Panc1 (cell line): ENCODE measurements around the gene NCOA3. TPM values are rescaled to one million over a fixed set of nuclear protein-coding genes. Genes with fewer than 3 reads are reported as not detected.

Experiments used
- ATAC-seq: fragments of 200-7000 bp; cut with Tn5 transposase; 2 replicates; pipeline ENCODE4 v1.9.1; 2020; ENCODE audit warnings: mild to moderate bottlenecking, moderate library complexity
- BruUV-seq: library from RNA; stranded (reverse); fragments of 400-500 nt; replicated peaks from 2 replicates; lab custom pipeline; 2021; lab: Mats Ljungman, UMichigan
- CTCF ChIA-PET: fragments of 300-600 bp; sonication (Branson Sonifier 250); formaldehyde crosslinking; loops from one replicate; lab custom pipeline; 2022; ENCODE audit warnings: antibody characterized with exemption; lab: Charles Lee
- POLR2A ChIA-PET: fragments of 300-600 bp; sonication (Branson Sonifier 250); formaldehyde crosslinking; loops from one replicate; lab custom pipeline; 2022; ENCODE audit warnings: antibody characterized with exemption; lab: Charles Lee
- DNase-seq: peaks from one replicate; pipeline ENCODE4 v3.0.0-alpha.2; 2010; ENCODE audit warnings: low read depth, low spot score
- H3K27ac ChIP-seq: 2 replicates; pipeline ENCODE4 v1.5.1; 2011; ENCODE audit warnings: mild to moderate bottlenecking, low read length, inconsistent platforms
- H3K27me3 ChIP-seq: fragments of 200-500 bp; sonication (Bioruptor generic); 2 replicates; pipeline ENCODE4 v1.6.0; 2014; ENCODE audit warnings: low read length, inconsistent platforms; ENCODE audit not compliant: control insufficient read depth, insufficient read depth
- H3K36me3 ChIP-seq: fragments of 200-500 bp; sonication (Bioruptor generic); 2 replicates; pipeline ENCODE4 v1.5.1; 2014; ENCODE audit warnings: inconsistent platforms, mild to moderate bottlenecking, low read length, moderate library complexity; ENCODE audit not compliant: control insufficient read depth, insufficient read depth
- H3K4me1 ChIP-seq: 2 replicates; pipeline ENCODE4 v1.5.1; 2011; ENCODE audit warnings: inconsistent platforms, mild to moderate bottlenecking, low read length, moderate library complexity; ENCODE audit not compliant: control insufficient read depth, insufficient read depth
- H3K4me3 ChIP-seq, 2 experiments: 2 replicates each; pipeline ENCODE4 v1.5.1; 2011 to 2012; ENCODE audit warnings: low read depth in 2 of 2, low read length in 2 of 2, mild to moderate bottlenecking in 2 of 2, inconsistent platforms in 1 of 2, moderate library complexity in 1 of 2
- H3K9me3 ChIP-seq: fragments of 200-500 bp; sonication (Bioruptor generic); 2 replicates; pipeline ENCODE4 v1.5.1; 2014; ENCODE audit warnings: low read depth, mild to moderate bottlenecking, inconsistent platforms, low read length, moderate library complexity; ENCODE audit not compliant: control insufficient read depth, insufficient read depth
- POLR2AphosphoS5 ChIP-seq: IDR thresholded peaks from 2 replicates; pipeline ENCODE4 v1.6.1; 2012; ENCODE audit warnings: mild to moderate bottlenecking, low read depth, low read length, moderate library complexity
- SIN3A ChIP-seq: IDR thresholded peaks from 2 replicates; pipeline ENCODE4 v1.6.1; 2012; ENCODE audit warnings: low read depth, mild to moderate bottlenecking, low read length, moderate library complexity, borderline replicate concordance; ENCODE audit not compliant: insufficient read depth
- TCF7L2 ChIP-seq: IDR thresholded peaks from 2 replicates; pipeline ENCODE4 v1.6.1; 2011; ENCODE audit warnings: mild to moderate bottlenecking, low read depth, low read length, inconsistent platforms
- in situ Hi-C: cut with HindIII; loops from 2 replicates; pipeline ENCODE4 v1.10.0; 2016; ENCODE audit warnings: low sequenced_read_pairs, low pct_unique_long_range_greater_than_20kb
- intact Hi-C: fragments of 100-400 bp; cut with micrococcal nuclease; formaldehyde crosslinking; loops from one replicate; pipeline ENCODE4 v1.10.0; 2022; ENCODE audit not compliant: unreplicated experiment
- total RNA-seq: library from RNA; stranded (reverse); gene quantifications from one replicate; pipeline ENCODE4 v1.2.1, GENCODE V29; 2021; ENCODE audit not compliant: unreplicated experiment
- TF ChIP-seq, protein P1 (sequence below): fragments of 450-650 bp; IDR thresholded peaks from 2 replicates; pipeline ENCODE4 v1.5.1; 2017; ENCODE audit warnings: mild to moderate bottlenecking
- TF ChIP-seq, protein P2 (sequence below), 2 experiments: IDR thresholded peaks; 2 replicates each; pipeline ENCODE4 v1.6.1; 2011 to 2012; ENCODE audit warnings: low read depth in 2 of 2, control low read depth in 1 of 2, low read length in 1 of 2, mild to moderate bottlenecking in 1 of 2, moderate library complexity in 1 of 2; ENCODE audit not compliant: insufficient read depth in 1 of 2

NCOA3 gene
- total RNA-seq, 1 experiment from 2014 or later, result 47.7 TPM

DNA sequence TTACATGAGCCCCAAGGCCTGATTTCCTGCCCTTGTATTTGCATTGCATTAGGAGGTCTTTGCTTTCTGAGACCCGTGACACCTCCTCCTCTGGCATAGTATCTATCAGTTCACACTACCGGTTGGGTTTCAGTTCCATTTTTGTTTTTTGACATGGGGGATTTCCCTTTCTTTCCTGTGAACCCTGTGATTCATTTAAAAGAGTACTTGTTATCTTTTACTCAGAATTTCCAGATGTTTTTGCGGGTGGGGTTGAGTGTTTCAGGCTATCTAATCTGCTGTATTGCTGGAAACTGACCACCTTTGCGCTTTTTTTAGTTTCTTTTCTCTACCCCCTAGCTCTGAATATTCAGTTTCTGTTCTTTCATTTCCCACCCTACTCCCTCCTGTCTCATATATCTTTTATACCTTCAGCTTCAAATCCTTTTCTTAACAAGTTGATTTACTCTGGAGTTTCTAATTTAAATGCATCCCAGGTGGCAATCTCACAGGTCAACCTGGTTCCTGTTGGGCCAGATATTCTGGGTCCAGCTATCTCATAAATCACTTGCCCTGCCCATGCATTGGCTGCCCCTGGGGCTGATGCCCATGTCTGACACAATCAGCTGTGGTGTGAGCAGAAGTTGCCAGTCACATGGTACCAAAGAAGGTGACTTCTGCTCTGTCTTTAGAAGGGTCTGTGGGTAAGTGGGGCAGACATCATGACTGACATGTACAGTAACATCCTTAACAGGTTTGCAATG lies 14.3 kb upstream of the NCOA3 start:
- Histone ChIP-seq H3K4me3 (no peak overlapping the region), H3K27ac (no peak overlapping the region), H3K9me3 (no peaks in the 10 kb centered on the region), H3K27me3 (no peaks in the 10 kb centered on the region), H3K4me1 (no peaks in the 10 kb centered on the region), H3K36me3 (no peaks in the 10 kb centered on the region)
- in situ Hi-C loops, result no loop called here
- POLR2A ChIA-PET, result interaction anchor here (0.7 kb wide), 2 partner anchors 53 to 262 kb away, joined by 3 read pairs; no protein-coding TSS in a partner anchor
- intact Hi-C loops, result no loop called here
- CTCF ChIA-PET, result interaction anchor here (0.6 kb wide), 1 partner anchor 988 kb away, joined by 3 read pairs; no protein-coding TSS in a partner anchor
- DNase-seq (no peak), ATAC-seq (no peak)
- TF ChIP-seq, protein P1, sequence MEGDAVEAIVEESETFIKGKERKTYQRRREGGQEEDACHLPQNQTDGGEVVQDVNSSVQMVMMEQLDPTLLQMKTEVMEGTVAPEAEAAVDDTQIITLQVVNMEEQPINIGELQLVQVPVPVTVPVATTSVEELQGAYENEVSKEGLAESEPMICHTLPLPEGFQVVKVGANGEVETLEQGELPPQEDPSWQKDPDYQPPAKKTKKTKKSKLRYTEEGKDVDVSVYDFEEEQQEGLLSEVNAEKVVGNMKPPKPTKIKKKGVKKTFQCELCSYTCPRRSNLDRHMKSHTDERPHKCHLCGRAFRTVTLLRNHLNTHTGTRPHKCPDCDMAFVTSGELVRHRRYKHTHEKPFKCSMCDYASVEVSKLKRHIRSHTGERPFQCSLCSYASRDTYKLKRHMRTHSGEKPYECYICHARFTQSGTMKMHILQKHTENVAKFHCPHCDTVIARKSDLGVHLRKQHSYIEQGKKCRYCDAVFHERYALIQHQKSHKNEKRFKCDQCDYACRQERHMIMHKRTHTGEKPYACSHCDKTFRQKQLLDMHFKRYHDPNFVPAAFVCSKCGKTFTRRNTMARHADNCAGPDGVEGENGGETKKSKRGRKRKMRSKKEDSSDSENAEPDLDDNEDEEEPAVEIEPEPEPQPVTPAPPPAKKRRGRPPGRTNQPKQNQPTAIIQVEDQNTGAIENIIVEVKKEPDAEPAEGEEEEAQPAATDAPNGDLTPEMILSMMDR, result no peak
- TF ChIP-seq, protein P2, sequence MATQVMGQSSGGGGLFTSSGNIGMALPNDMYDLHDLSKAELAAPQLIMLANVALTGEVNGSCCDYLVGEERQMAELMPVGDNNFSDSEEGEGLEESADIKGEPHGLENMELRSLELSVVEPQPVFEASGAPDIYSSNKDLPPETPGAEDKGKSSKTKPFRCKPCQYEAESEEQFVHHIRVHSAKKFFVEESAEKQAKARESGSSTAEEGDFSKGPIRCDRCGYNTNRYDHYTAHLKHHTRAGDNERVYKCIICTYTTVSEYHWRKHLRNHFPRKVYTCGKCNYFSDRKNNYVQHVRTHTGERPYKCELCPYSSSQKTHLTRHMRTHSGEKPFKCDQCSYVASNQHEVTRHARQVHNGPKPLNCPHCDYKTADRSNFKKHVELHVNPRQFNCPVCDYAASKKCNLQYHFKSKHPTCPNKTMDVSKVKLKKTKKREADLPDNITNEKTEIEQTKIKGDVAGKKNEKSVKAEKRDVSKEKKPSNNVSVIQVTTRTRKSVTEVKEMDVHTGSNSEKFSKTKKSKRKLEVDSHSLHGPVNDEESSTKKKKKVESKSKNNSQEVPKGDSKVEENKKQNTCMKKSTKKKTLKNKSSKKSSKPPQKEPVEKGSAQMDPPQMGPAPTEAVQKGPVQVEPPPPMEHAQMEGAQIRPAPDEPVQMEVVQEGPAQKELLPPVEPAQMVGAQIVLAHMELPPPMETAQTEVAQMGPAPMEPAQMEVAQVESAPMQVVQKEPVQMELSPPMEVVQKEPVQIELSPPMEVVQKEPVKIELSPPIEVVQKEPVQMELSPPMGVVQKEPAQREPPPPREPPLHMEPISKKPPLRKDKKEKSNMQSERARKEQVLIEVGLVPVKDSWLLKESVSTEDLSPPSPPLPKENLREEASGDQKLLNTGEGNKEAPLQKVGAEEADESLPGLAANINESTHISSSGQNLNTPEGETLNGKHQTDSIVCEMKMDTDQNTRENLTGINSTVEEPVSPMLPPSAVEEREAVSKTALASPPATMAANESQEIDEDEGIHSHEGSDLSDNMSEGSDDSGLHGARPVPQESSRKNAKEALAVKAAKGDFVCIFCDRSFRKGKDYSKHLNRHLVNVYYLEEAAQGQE (IDR thresholded peaks at IDR 0.05; ENCODE audit: insufficient read depth in 1 of 2, low read depth in 2 of 2, low read length in 1 of 2), result no peak
- no peak for TF ChIP-seq POLR2AphosphoS5
- TF ChIP-seq SIN3A, result no peak
- TF ChIP-seq TCF7L2, result no peak
- BruUV-seq, result no TSS peak

DNA sequence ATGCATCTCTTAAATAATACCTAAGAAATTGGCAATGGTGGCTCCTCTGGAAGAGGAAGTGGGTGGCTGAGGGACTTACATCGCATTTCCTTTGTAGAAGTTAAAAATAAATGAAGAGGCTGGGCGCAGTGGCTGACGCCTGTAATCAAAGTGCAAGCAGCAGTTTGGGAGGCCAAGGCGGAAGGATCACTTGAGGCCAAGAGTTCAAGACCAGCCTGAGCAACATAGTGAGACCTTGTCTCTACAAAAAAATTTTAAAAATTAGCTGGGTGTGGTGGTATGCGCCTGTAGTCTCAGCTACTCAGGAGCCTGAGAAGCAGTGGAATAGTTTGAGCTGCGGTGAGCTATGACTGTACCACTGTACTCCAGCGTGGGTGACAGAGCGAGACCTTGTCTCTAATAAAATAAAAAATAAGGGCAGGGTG lies 12.2 kb upstream of the NCOA3 start:
- H3K4me3 ChIP-seq, result no peak overlapping the region
- ATAC-seq (no peak), DNase-seq (no peak)
- H3K27ac ChIP-seq, result no peak overlapping the region
- H3K36me3 ChIP-seq, result no peaks in the 10 kb centered on the region
- CTCF ChIA-PET, result no interaction called here
- BruUV-seq, result no TSS peak
- H3K9me3 ChIP-seq, result no peaks in the 10 kb centered on the region
- POLR2A ChIA-PET, result no interaction called here
- H3K27me3 ChIP-seq, result no peaks in the 10 kb centered on the region
- intact Hi-C loops, result no loop called here
- in situ Hi-C loops, result no loop called here
- TF ChIP-seq, protein P2 (IDR thresholded peaks at IDR 0.05; ENCODE audit: insufficient read depth in 1 of 2, low read depth in 2 of 2, low read length in 1 of 2), result no peak
- no peak for TF ChIP-seq POLR2AphosphoS5
- no peak for TF ChIP-seq TCF7L2
- peaks cover 8% of the 10 kb centered on the region for H3K4me1 ChIP-seq
